ENCODE measurements around the gene CCDC102B. TPM values are rescaled to one million over a fixed set of nuclear protein-coding genes. Genes with fewer than 3 reads are reported as not detected.

CCDC102B gene
- total and polyA plus RNA-seq, 2 donors = 5.6 to 114 TPM

DNA sequence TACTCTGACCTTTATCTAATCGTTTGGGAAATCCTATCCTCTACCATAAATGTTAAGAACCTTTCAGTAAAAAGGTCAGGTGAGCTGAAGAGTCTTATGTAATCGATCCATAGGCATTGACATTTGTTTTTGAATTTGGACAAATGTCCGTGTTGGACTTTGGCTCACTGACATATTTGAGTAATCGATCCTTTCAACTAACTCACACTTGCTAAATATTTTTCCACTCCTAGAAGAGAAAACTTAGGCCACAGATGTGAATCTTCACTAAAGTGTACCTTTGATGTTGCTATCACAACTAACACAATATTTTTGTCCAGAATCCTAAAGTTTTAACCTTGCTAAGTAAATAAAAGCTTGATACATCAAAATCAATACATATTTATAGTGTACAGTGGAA, 89.5 kb downstream of the CCDC102B start:
- H3K4me1 ChIP-seq (ENCODE audit: insufficient read depth) = no peaks in the 10 kb centered on the region
- no peaks in the 10 kb centered on the region for H3K36me3 ChIP-seq (ENCODE audit: insufficient read depth)
- 64% methylated on average over 4 of the region's 4 CpGs for WGBS
- no peak for DNase-seq (ENCODE audit: extremely low spot score)
- H3K27ac ChIP-seq (ENCODE audit: low read depth) = no peak overlapping the region
- H3K4me3 ChIP-seq (ENCODE audit: low read depth, low read length) = no peak overlapping the region

DNA sequence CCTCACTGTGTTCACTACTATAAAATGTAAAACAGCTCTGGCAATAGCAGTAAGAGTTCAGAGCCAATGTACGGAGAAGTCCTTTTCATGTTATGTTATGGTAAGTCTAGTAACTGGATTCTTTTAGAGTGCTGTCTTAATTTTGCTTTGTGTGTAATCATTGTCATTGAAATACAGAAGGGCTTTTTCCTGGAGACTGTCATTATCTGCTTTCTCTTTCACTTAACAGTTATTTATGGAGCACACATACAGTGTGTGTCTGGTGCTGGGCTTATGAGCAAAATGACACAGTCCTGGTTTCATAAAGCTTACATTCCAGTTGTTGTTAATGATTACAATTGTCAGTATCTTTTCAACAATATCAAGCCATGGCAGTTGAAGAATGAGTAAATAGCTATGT, 95.5 kb downstream of the CCDC102B start:
- WGBS = 56% methylated on average over 1 of the region's 1 CpG
- Histone ChIP-seq H3K36me3 (ENCODE audit: insufficient read depth) (no peaks in the 10 kb centered on the region), H3K4me3 (ENCODE audit: low read depth, low read length) (no peak overlapping the region), H3K27ac (ENCODE audit: low read depth) (no peak overlapping the region), H3K4me1 (ENCODE audit: insufficient read depth) (no peaks in the 10 kb centered on the region)
- DNase-seq (ENCODE audit: extremely low spot score) = no peak

DNA sequence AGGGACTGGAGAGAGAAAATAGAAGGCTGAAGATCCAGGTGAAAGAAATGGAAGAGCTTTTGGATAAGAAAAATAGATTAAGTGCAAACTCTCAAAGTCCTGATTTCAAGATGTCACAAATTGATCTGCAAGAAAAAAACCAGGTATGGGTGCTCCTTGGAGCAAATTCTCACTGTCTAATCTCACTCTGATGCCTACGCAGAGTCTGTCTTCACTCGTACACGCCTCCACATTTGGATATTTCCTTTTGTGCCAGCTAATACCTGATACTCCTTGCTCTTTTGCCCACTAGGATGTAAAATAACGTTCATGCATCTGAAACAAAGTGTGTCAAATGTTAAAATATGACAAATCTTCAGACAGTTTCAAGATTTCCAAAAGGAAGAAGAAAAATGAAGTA, 99.4 kb downstream of the CCDC102B start:
- H3K36me3 ChIP-seq (ENCODE audit: insufficient read depth) = no peaks in the 10 kb centered on the region
- H3K4me1 ChIP-seq (ENCODE audit: insufficient read depth) = no peaks in the 10 kb centered on the region
- H3K27ac ChIP-seq (ENCODE audit: low read depth) = no peak overlapping the region
- DNase-seq (ENCODE audit: extremely low spot score) = no peak
- WGBS = 81% methylated on average over 4 of the region's 4 CpGs
- no peak overlapping the region for H3K4me3 ChIP-seq (ENCODE audit: low read depth, low read length)

DNA sequence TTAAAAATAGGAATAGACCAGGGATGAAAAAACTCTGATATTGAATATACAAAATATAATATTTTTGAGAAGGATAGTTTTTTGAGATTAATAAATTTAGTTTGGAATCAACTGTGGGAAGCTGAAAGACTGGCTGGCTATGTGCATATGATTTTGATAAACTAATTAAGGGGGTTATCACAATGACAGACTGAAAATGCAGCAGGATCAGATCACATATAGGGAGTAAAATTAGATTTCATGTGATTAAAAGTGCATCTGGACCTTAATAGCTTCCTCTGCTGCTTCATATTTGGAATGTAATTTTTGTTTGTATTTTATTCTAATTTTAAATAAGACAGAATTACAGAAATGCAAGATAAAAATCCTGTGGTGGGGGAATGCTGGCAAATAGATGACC, 111.7 kb downstream of the CCDC102B start:
- no peak overlapping the region for H3K27ac ChIP-seq (ENCODE audit: low read depth)

DNA sequence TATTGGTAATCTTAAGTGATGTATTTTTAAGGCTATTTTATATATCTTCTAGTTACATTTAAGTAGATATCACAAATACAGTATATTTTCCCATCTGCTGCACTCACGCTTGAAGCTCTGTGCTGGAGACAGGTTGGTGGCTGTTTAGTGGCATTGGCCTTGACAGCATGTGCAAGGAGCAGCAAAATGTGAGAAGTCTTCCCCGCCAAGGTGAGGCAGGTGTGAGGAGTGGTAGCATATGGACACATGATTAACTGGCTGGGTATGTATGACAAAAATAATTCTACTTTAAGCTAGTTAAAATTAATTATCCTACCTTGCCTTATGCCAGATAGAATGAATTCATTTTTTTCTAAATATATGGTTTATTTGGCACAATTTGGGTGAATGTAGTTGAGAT, 117.2 kb downstream of the CCDC102B start:
- Histone ChIP-seq H3K4me1 (ENCODE audit: insufficient read depth) (no peaks in the 10 kb centered on the region), H3K36me3 (ENCODE audit: insufficient read depth) (no peaks in the 10 kb centered on the region), H3K4me3 (ENCODE audit: low read depth, low read length) (no peak overlapping the region), H3K27ac (ENCODE audit: low read depth) (no peak overlapping the region)
- no peak for DNase-seq (ENCODE audit: extremely low spot score)
- WGBS = 98% methylated on average over 2 of the region's 2 CpGs

More for the DNA sequence above, 111.7 kb downstream of the CCDC102B start:
- Histone ChIP-seq H3K36me3 (ENCODE audit: insufficient read depth) (no peaks in the 10 kb centered on the region), H3K4me1 (ENCODE audit: insufficient read depth) (no peaks in the 10 kb centered on the region), H3K4me3 (ENCODE audit: low read depth, low read length) (no peak overlapping the region)
- DNase-seq (ENCODE audit: extremely low spot score) = no peak

DNA sequence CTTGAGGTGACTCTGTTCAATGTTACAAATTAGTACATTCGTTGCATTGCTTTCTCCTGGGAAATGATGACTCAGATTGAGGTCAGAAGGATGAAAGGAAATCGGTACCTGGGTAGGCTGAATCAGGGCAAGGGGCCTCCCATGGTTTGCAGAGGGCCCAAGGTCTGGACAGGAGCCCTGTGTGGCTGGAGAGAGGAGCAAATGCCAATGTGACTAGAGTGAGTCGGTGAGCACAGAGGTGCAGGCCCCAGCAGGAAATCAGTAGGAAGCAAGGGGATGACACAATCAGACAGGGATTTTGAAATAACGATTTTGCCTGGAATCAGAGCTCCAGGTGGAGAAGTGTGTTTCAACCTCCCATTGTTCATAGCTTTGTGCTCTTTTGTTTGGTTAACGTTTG, 118.9 kb downstream of the CCDC102B start:
- Histone ChIP-seq H3K36me3 (ENCODE audit: insufficient read depth) (no peaks in the 10 kb centered on the region), H3K4me3 (ENCODE audit: low read depth, low read length) (no peak overlapping the region), H3K27ac (ENCODE audit: low read depth) (no peak overlapping the region), H3K4me1 (ENCODE audit: insufficient read depth) (no peaks in the 10 kb centered on the region)
- WGBS = 80% methylated on average over 5 of the region's 5 CpGs
- no peak for DNase-seq (ENCODE audit: extremely low spot score)

DNA sequence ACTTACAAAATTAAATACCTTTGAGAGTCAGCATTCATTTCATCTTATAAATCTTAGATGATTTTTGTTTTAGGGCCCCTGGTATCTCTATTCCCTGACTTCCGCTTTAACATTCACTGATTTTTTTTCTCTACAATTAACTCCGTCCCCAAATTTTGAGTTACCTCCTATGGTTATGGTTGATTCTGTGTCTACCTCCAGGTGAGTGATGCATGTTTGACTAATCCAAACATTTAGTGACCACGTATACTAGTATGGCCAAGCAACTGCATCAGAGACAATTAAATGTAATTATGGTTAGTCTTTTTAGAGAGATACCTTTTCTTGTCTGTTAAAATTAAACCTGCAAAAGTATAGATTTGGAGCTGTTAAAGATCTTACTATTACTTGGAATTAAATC, 120.3 kb downstream of the CCDC102B start:
- Histone ChIP-seq H3K4me3 (ENCODE audit: low read depth, low read length) (no peak overlapping the region), H3K27ac (ENCODE audit: low read depth) (no peak overlapping the region)
- 92% methylated on average over 3 of the region's 3 CpGs for WGBS

DNA sequence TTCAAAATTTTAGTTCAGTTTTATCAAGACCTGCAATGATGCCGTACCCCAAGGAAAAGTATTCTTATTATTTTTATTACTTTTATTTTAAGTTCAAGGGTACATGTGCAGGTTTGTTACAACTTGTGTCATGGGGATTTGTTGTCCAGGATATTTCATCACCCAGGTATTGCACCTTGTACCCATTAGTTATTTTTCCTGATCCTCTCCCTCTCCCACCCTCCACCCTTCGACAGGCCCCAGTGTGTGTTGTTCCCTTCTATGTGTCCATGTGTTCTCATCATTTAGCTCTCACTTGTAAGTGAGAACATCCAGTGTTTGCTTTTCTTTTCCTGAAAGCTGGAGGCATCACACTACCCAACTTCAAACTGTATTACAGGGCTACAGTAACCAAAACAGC, 122.0 kb downstream of the CCDC102B start:
- H3K27ac ChIP-seq (ENCODE audit: low read depth) = no peak overlapping the region
- no peaks in the 10 kb centered on the region for H3K36me3 ChIP-seq (ENCODE audit: insufficient read depth)
- DNase-seq (ENCODE audit: extremely low spot score) = no peak
- WGBS = 94% methylated on average over 2 of the region's 2 CpGs
- H3K4me1 ChIP-seq (ENCODE audit: insufficient read depth) = no peaks in the 10 kb centered on the region
- no peak overlapping the region for H3K4me3 ChIP-seq (ENCODE audit: low read depth, low read length)

More for the DNA sequence above, 120.3 kb downstream of the CCDC102B start:
- no peak for DNase-seq (ENCODE audit: extremely low spot score)
- H3K4me1 ChIP-seq (ENCODE audit: insufficient read depth) = no peaks in the 10 kb centered on the region
- no peaks in the 10 kb centered on the region for H3K36me3 ChIP-seq (ENCODE audit: insufficient read depth)

DNA sequence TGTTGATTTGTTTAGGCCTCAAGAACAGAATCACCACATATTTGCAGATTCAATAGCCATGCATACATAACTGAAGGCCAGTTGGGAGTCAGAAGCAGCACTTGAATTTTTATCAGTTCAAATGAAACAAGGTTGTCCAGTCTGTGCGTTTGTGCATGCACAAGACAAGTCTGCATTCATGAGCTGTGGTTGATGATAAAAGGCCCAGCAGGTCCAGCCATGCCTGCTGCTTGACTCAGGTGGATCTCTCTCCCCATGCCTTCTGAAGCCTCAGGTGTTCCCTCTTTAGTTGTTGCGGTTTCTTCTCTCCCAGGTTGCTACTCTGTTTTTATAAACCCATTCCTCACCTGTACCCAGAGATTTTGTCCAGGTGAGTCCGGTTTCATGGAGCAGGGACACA, 124.5 kb downstream of the CCDC102B start:
- Histone ChIP-seq H3K36me3 (ENCODE audit: insufficient read depth) (no peaks in the 10 kb centered on the region), H3K27ac (ENCODE audit: low read depth) (no peak overlapping the region), H3K4me1 (ENCODE audit: insufficient read depth) (no peaks in the 10 kb centered on the region), H3K4me3 (ENCODE audit: low read depth, low read length) (no peak overlapping the region)
- 89% methylated on average over 3 of the region's 3 CpGs for WGBS
- DNase-seq (ENCODE audit: extremely low spot score) = no peak

DNA sequence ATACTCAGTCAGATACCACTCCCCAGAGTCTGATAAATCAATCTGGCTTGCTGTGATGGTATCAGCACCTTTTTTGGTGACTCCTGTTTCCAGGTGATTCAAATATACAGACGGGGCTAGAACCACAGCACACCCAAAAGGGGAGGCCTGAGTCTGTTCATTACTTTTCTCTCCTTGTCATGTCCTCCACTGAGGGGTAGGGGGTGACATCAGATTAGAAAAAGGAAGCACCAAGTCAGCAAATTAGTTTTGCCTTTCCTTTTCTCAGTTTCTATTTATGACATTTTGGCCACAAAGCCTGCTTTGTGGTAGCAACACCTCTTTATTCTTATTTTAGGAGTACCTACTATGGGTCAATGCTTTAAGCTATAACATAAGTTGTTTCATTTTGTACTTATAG, 127.4 kb downstream of the CCDC102B start:
- DNase-seq (ENCODE audit: extremely low spot score) = no peak
- Histone ChIP-seq H3K4me1 (ENCODE audit: insufficient read depth) (no peaks in the 10 kb centered on the region), H3K36me3 (ENCODE audit: insufficient read depth) (no peaks in the 10 kb centered on the region), H3K4me3 (ENCODE audit: low read depth, low read length) (no peak overlapping the region), H3K27ac (ENCODE audit: low read depth) (no peak overlapping the region)
- 19% methylated on average over 1 of the region's 1 CpG for WGBS

DNA sequence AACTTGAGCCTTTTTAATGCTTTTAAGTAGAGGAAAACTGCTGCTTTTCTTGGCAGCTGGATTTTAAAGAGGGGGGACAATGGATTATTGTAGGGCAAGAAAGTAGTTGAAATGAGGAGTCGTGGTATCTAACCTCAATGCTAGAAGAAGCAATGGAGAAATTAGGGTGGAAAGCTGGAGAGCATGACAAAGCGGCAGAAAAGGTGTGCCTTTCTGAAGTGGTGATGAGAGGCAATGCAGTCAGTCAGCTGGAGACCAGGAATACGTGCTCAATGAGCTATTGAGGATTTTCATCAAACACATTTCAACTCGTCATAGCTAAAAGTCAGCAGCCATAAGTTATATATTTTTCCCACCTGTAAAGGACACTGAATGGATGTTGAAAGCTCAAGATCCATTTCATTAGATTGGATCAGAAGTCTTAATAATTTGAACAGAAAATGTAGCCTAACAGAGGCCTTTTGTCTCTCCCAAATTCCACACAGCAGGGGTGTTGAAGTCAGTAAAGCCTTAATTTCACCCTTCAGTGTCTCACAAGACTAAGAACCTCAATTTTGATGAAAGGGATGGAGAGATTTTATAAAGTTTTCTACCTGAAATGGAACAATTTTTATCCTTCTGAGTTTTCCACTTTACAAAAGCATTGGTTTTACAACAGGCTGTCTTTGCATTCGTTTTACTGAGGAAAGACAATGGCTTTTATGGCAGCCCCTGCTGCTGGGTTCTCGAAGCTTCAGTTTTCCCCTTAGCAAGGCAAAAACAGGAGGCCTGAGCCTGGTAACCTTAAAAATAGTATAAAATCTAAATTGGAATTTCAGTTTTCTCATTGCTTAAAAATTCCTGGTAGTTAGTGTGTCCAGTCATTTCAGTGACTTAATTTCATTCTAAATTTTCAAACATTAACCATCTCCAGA, 131.1 kb downstream of the CCDC102B start:
- no peak for DNase-seq (ENCODE audit: extremely low spot score)
- H3K27ac ChIP-seq (ENCODE audit: low read depth) = no peak overlapping the region
- 77% methylated on average over 6 of the region's 6 CpGs for WGBS
- no peaks in the 10 kb centered on the region for H3K36me3 ChIP-seq (ENCODE audit: insufficient read depth)
- no peaks in the 10 kb centered on the region for H3K4me1 ChIP-seq (ENCODE audit: insufficient read depth)
- no peak overlapping the region for H3K4me3 ChIP-seq (ENCODE audit: low read depth, low read length)

DNA sequence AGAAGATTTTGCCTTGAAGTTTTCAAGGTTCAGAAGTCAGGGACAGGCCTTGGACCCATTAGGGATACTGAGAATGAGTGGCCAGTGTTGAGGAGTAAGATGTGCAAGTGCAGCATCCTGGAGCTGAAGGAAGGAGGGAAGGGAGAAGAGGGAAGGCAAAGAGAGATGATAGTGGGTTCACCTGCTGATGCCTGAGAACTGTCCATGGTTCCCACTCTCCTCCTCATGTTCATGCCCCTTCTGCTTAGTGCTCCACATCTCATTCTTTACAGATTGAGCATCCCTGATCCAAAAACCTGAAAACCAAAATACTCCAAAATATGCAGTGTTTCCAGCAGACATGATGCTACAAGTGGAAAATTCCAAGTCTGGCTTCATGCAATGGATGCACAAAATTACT, 137.8 kb downstream of the CCDC102B start:
- Histone ChIP-seq H3K36me3 (ENCODE audit: insufficient read depth) (no peaks in the 10 kb centered on the region), H3K27ac (ENCODE audit: low read depth) (no peak overlapping the region), H3K4me1 (ENCODE audit: insufficient read depth) (no peaks in the 10 kb centered on the region), H3K4me3 (ENCODE audit: low read depth, low read length) (no peak overlapping the region)
- no peak for DNase-seq (ENCODE audit: extremely low spot score)

DNA sequence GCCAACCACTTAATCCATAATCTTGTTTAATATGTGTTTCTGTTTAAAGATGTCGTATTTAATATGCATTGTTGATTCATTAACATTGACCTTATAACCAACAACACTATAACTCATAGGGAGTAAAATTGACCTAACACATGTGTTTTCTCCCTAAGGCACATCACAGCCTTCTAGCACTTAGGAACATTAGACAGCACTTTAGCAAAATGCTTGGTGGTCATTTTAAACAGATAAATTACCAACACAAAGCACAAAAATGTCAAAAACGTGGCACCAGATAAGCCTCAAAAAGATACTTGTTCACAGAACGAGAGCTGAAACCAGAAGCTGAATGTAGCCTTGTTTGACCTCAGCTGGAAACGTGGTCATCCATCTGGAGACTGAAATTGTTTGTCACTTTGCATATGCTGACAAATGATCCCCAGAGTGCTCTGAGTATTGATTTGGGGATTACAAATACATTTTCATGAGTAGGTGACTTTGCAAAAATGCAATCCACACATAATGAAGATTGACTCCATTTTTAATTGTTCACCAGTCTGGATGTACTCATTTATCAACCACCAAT, 139.2 kb downstream of the CCDC102B start:
- 55% methylated on average over 4 of the region's 4 CpGs for WGBS
- Histone ChIP-seq H3K36me3 (ENCODE audit: insufficient read depth) (no peaks in the 10 kb centered on the region), H3K4me3 (ENCODE audit: low read depth, low read length) (no peak overlapping the region), H3K27ac (ENCODE audit: low read depth) (no peak overlapping the region), H3K4me1 (ENCODE audit: insufficient read depth) (no peaks in the 10 kb centered on the region)
- no peak for DNase-seq (ENCODE audit: extremely low spot score)

DNA sequence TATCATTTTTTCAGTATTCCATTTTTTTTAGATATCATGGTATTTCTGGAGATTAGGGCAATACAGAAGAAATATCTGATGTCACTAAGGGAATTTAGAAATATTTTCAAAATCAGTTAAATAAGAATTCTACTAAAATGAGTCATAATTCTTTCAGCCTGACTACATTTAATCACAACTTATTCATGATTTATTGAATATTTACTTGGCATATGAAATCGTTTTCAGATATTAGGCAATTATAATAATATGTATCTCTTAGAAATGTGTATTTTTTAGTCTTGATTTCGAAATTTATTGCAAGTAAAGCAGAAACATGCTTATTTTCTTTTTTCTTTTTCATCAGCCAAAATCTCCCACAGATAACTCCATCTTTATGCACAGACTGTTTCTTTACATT, 142.2 kb downstream of the CCDC102B start:
- no peak overlapping the region for H3K27ac ChIP-seq (ENCODE audit: low read depth)
- no peaks in the 10 kb centered on the region for H3K36me3 ChIP-seq (ENCODE audit: insufficient read depth)
- 52% methylated on average over 2 of the region's 2 CpGs for WGBS
- DNase-seq (ENCODE audit: extremely low spot score) = no peak
- H3K4me3 ChIP-seq (ENCODE audit: low read depth, low read length) = no peak overlapping the region
- no peaks in the 10 kb centered on the region for H3K4me1 ChIP-seq (ENCODE audit: insufficient read depth)

Measured in urinary bladder (tissue), 4 donors.